Germinal center (tissue), 1 donor: Measurements from ENCODE around the gene MED22.
"Not testable (repeated sequence)": the region's sequence is repeated elsewhere in the genome, so short reads cannot be mapped to it uniquely, and the experiment has no call there.

ENCODE experiments used
- DNase-seq: peaks from one replicate; pipeline ENCODE4 v3.0.0; 2012; ENCODE audit warnings: mixed read lengths, low spot score

The MED22 gene

GRCh38 chr9:133334888-133335287, 13.0 kb downstream of the MED22 start:
- not testable (repeated sequence) for DNase-seq

DNA sequence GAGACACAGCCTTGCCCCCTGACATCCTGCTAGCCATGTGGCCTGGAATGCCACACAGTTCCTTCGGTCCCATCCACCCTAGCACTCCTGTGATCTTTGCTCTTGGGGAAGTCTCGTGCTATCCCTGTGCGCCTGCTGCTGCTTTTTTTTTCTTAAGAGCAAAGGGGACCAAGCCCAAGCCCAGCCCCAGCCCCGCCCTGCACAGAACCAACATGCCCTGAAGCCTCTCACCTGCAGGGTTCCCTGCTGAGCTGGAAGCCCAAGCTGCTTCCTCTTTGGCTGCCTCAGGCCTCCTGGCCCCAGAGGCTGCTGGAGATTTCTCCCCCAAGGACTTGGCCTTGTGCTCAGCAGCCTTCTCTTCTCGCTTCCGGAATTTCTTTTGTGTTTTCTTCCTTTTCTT, 13.8 kb downstream of the MED22 start:
- DNase-seq: no peak

DNA sequence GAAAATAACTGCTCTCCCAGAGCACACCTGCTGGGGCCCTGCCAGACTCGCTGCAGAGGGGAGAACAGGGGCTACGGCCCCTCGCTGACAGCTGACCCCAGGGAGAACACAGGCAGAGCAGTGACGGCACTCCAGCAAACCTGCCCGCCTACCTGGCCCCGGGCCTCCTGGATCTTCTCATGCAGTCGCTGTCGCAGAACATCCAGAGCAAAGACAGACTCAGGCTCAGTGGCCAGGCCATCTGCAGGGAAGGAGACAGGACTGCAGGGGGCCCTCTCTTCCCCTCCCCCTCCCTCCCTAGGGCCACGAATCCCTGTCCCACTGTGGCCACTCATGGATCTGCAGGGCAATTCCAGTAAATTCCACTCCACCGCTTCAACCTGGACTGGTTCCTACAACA, 14.4 kb downstream of the MED22 start:
- DNase-seq: no peak

DNA sequence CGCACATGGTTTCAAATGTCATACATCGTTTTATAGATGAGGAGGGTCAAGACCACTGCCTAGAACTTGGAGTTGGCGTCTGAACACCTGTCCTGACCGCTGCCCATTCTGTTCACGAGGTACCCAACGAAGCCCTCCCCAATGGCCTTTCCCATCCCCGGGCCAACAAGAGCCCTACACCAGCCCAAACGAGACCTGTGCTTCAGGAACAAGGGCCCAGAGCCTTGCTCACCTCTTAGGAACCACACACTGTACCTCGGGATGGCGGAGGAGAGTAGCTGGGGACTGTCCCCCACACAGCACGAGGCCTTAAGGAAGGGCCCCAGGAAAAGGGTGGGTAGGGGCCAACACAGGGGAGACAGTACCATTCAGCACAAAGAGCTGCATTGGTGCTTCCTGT, 14.9 kb downstream of the MED22 start:
- DNase-seq: no peak

GRCh38 chr9:133332381-133332730, 15.6 kb downstream of the MED22 start:
- DNase-seq: no peak

GRCh38 chr9:133331641-133332380, 16.1 kb downstream of the MED22 start:
- no peak for DNase-seq

- no peak for DNase-seq
Observed at GRCh38 chr9:133331221-133331620, 16.7 kb downstream of the MED22 start.

DNA sequence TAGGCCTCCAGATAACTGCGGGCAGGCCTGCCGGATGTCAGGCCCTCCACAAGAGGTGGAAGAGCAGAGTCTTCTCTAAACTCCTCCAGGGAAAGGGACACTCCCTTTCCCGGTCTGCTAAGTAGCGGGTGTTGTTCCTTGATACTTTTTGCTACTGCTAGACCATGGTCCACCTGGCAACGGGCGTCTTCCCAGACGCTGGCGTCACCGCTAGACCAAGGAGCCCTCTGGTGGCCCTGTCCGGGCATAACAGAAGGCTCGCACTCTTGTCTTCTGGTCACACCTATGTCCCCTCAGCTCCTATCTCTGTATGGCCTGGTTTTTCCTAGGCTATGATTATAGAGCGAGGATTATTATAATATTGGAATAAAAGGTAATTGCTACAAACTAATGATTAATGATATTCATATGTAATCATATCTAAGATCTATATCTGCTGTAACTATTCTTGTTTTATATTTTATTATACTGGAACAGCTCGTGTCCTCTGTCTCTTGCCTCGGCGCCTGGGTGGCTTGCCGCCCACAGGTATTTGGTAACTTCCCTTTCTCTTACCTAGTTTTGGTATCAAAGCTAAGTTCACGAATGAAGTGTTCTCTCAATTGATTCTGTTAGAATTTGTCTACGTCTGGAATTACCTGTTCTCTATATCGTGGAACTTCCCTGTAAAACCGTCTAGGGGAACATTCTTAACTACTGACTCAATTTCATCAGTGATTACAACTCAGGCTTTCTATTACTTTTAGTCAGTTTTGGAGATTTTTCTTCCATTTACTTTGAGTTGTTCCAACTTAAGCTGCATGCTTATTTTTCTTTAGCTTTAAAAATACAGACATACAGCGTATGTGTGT, 18.4 kb downstream of the MED22 start:
- DNase-seq: not testable (repeated sequence)

DNA sequence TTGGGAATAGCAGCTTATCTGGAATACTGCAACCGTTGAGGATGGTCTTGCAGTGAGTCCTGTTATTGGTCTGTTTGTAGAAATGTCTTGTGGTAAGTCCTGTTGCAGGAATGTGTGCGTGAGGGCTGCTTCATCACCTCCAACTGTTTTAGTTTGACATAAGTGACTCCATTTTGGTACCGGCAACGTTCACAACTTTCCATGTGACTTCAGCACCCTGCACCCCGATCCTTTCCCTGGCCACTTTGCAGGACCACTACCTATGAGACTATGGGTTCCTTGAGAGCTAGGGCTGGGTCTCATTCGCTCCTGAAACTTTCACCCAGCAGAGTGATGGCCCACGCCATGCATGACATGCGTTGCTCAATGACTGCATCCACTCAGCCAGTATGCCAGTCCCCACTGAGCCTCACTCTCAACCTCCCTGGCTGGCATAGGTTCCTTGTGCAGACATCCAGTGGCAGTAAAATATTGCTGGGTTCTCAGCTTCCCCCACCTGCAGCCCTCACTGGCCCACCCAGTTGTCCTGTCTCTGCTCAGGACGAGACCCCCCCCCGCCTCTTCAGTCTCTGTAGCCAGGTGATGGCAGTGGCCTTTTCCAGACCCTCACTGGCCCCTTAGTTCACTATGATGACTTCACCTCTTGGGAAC, 20.0 kb downstream of the MED22 start:
- DNase-seq: no peak

- DNase-seq: not testable (repeated sequence)
Observed at GRCh38 chr9:133327021-133327420, 20.9 kb downstream of the MED22 start.

DNA sequence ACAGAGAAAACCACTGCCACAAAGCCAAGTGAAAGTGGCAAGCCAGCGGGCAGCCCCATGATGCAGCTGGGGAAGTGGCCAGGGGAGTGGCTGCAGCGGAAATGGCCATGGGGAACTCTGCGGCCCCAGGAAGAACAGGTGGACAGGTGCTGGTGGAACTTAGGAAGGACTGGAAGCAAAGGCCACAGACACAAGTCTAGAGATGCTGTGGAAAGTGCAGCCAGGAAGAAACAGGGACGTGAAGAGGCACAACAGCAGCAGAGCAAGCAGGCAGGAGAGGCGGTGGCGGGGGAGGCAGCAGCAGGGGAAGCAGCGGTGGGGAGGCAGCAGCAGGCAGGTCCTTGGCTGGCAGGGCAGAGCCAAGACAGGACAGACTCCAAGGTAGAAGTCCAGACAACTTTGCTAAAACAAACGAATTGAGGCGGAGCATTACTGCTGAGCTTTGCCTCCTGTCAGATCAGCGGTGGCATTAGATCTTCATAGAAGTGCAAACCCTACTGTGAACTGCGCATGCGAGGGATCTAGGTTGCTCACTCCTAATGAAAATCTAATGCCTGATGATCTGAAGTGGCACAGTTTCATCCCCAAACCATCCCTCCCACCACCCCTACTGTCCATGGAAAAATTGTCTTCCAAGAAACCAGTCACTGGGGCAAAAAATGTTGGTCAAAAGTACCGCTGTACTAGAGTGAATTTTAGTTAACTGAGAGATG, 23.8 kb downstream of the MED22 start:
- DNase-seq: no peak

DNA sequence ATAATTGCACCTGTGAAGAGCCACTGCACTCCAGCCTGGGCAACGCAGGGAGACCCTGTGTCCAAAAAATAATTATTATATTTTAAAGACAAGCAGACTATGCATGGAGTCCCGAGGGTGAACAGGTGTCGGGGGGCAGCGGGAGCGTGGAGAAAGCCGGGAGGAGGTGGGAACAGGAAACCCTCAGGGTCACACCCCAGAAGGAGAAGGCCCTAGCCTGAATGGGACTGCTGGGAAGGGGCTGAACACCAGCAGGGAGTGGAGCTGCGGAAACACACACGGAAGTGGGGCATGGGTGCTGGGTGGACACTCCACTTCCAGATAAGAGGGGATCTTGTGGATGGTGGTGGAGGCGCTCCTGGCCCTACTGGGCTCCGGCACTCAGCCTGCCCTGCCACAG, 24.7 kb downstream of the MED22 start:
- no peak for DNase-seq

DNA sequence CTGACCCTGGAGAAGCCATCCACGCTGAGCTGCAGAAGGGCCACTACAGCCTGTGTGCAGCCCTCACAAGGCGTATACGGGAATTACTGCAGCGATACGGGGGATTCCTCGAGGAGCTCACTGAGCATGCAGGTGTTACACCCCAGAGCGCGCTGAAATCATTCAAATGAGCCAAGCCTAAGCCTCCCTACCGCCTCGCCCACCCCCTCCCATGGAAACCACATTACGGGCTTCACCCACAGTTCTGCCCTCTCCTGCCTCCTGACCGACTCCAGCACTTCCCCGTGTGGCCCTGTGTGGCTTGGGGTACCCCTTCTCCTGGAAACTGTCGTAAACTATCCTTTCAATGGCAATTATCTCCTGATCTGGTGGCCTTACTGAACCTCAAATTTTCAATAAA, 25.2 kb downstream of the MED22 start:
- no peak for DNase-seq

DNA sequence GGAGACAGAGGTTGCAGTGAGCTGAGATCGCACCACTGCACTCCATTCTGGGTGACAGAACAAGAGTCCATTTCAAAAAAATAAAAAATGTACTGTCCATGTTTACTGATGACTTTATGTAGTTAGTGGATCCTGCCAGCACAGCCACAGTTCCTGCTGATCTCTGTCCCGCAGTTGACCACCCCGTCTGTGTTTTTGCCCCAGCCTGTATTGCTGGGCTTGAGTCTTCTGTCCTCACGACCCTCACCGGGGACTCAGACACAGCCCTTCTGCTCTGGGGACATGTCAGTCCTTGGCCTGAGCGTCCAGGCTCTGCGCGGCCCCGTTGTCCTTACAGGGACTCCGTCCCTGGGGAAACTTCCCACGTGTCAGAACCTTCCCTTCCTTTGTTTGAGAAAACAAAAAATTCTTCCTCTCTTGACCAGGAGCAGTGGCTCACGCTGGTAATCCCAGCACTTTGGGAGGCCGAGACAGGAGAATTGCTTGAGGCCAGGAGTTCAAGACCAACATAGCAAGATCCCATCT, 26.5 kb downstream of the MED22 start:
- no peak for DNase-seq

GRCh38 chr9:133320421-133320881, 27.5 kb downstream of the MED22 start:
- no peak for DNase-seq

DNA sequence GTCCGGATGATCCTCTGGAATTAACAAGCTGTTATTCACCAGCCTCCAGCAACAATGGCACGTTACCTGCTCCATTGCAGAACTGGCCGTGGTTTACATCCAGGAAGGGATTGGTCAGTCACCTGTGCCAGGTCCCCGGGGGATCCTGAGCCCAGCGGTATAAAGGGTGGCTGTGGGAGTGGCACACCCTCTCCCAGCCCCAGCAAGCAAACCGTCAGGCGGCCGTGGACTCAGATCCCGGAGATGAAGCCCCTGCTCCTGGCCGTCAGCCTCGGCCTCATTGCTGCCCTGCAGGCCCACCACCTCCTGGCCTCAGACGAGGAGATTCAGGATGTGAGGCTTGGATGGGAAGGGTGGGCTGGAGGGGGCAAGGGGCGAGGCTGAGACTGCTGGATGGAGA, 30.4 kb downstream of the MED22 start:
- not testable (repeated sequence) for DNase-seq

- DNase-seq: no peak
Observed at GRCh38 chr9:133315997-133316396, 31.9 kb downstream of the MED22 start.

DNA sequence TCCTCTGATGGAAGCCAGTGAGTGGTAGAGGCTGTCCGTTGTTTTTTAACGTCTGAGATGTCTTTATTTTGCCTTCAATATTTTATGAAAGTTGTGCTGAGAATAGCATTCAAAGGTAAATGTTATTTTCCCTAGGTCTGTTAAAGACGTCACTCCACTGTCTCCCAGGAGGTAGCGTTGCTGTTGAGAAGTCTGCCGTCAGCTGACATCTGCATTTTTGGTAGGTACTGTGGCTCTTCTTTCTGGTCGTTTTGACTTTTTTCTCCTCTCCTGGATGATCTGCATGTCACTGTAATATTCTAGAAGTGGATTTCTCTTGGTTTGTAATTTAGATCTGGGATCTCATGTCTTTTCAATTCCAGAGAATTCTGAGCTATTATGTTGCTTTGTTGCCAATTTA, 38.3 kb downstream of the MED22 start:
- no peak for DNase-seq

GRCh38 chr9:133307301-133307700, 40.6 kb downstream of the MED22 start:
- DNase-seq: no peak

DNA sequence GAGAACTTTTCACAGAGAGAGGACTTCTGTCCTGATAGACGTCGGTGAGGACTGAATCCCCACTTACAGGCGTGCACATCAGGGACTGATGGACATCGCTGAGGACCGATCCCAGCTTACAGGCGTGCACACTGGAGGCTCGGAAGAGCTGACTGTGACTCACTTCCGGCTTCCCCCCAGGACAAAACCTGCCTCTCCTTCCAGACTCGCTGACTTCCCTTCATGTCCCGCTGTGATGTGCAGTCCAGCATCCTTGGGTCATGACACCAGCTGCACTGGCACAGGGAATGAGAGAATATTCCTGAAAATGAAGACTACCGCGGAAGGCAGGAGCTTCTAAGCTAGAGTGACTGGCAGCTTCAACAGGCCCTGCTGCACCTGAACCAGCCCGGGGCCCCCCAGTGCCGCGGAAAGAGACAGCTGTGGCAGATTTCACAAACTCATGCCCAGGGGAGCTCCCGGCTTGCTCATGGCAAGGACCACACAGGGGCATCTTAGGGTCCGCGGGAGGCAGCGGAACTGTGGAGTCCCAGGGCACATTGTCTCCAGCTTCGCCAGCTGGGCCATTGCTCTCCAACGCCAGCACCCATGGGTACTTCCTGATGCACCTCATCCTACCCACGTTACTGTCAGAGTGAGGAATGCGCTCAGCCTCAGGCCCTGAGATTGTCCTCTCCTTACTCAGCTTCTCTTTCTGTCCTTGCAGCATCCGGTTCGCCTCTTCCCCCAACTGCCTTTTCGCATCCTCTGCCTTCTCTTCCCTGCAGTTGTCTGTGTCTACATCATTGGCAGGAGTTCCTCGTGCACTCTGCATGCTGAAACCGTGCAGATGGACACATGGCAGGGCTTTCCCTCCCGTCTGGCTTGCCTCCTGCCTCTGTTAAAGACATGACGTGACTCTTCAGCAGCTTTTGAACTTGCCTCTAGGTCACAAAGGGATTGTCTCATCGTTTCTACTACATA, 41.4 kb downstream of the MED22 start:
- no peak for DNase-seq

GRCh38 chr9:133305731-133306130, 42.2 kb downstream of the MED22 start:
- DNase-seq: no peak
